Loucy (cell line): ENCODE results near the gene ORC3.

ENCODE experiments used
- H2AFZ ChIP-seq: fragments of 200-600 bp; sonication (generic); 2 replicates; pipeline ENCODE4 v1.6.0; 2016; ENCODE audit warnings: antibody characterized with exemption, mild to moderate bottlenecking, low read length, moderate library complexity
- H3F3A ChIP-seq: fragments of 200-600 bp; 2 replicates; pipeline ENCODE4 v1.6.0; 2016; ENCODE audit warnings: antibody characterized with exemption, low read depth, mild to moderate bottlenecking
- H3K27me3 ChIP-seq: fragments of 200-600 bp; sonication (generic); 2 replicates; pipeline ENCODE4 v1.6.1; 2014; ENCODE audit warnings: low read length, mild to moderate bottlenecking; ENCODE audit not compliant: insufficient read depth, poor library complexity, severe bottlenecking
- H3K36me3 ChIP-seq: fragments of 200-600 bp; sonication (generic); 2 replicates; pipeline ENCODE4 v1.6.1; 2016; ENCODE audit warnings: low read length; ENCODE audit not compliant: insufficient read depth
- H3K4me1 ChIP-seq: fragments of 200-600 bp; sonication (generic); 2 replicates; pipeline ENCODE4 v1.5.1; 2014; ENCODE audit warnings: low read length, mild to moderate bottlenecking; ENCODE audit not compliant: insufficient read depth, poor library complexity, severe bottlenecking
- H3K4me2 ChIP-seq: fragments of 200-600 bp; sonication (generic); 2 replicates; pipeline ENCODE4 v1.6.0; 2014; ENCODE audit warnings: antibody characterized with exemption, low read length, low read depth, mild to moderate bottlenecking; ENCODE audit not compliant: poor library complexity, severe bottlenecking
- H3K4me3 ChIP-seq: fragments of 200-600 bp; sonication (generic); 2 replicates; pipeline ENCODE4 v1.5.1; 2014; ENCODE audit warnings: low read length, mild to moderate bottlenecking, mixed read lengths; ENCODE audit not compliant: poor library complexity, severe bottlenecking
- H3K79me2 ChIP-seq: fragments of 200-600 bp; sonication (generic); 2 replicates; pipeline ENCODE4 v1.6.1; 2014; ENCODE audit warnings: low read length; ENCODE audit not compliant: insufficient read depth
- H3K9ac ChIP-seq: fragments of 200-600 bp; sonication (generic); 2 replicates; pipeline ENCODE4 v1.6.0; 2014; ENCODE audit warnings: mild to moderate bottlenecking, low read depth, low read length, moderate library complexity; ENCODE audit not compliant: poor library complexity, severe bottlenecking
- H3K9me2 ChIP-seq: fragments of 200-600 bp; sonication (generic); replicated peaks from 2 replicates; pipeline ENCODE4 v1.6.1; 2016; ENCODE audit warnings: low read depth, low read length, mixed read lengths
- H3K9me3 ChIP-seq: fragments of 200-600 bp; sonication (generic); 2 replicates; pipeline ENCODE4 v1.6.1; 2014; ENCODE audit warnings: mild to moderate bottlenecking, antibody characterized with exemption, low read length, low read depth; ENCODE audit not compliant: insufficient read depth
- H4K20me1 ChIP-seq: fragments of 200-600 bp; sonication (generic); 2 replicates; pipeline ENCODE4 v1.6.0; 2014; ENCODE audit warnings: antibody characterized with exemption, low read length, mild to moderate bottlenecking; ENCODE audit not compliant: insufficient read depth, poor library complexity, severe bottlenecking
- CTCF ChIP-seq: fragments of 200-600 bp; sonication (generic); conservative IDR thresholded peaks from 2 replicates; pipeline ENCODE4 v1.5.1; 2014; ENCODE audit warnings: mild to moderate bottlenecking, antibody characterized with exemption, low read length
- EZH2phosphoT487 ChIP-seq: fragments of 200-600 bp; IDR thresholded peaks from 2 replicates; pipeline ENCODE4 v1.6.1; 2018; ENCODE audit warnings: antibody characterized with exemption, mild to moderate bottlenecking, moderate library complexity, borderline replicate concordance

The ORC3 gene

GRCh38 chr6:87575423-87575822 is 14.5 kb upstream of the ORC3 start:
- no peaks in the 10 kb centered on the region for H3K9me3 ChIP-seq
- H3K4me2 ChIP-seq = peak overlapping the region; percentile 48
- H3K9ac ChIP-seq = no peak overlapping the region
- H3K27me3 ChIP-seq = no peaks in the 10 kb centered on the region
- H3F3A ChIP-seq = no peaks in the 10 kb centered on the region
- peaks cover 19% of the 10 kb centered on the region for H4K20me1 ChIP-seq
- no peaks in the 10 kb centered on the region for H3K36me3 ChIP-seq
- peaks cover 44% of the 10 kb centered on the region for H3K79me2 ChIP-seq
- no peak overlapping the region for H2AFZ ChIP-seq
- TF ChIP-seq CTCF (no peak), EZH2phosphoT487 (no peak)
- H3K9me2 ChIP-seq = no peaks in the 10 kb centered on the region
- peaks cover 21% of the 10 kb centered on the region for H3K4me1 ChIP-seq
- H3K4me3 ChIP-seq = no peak overlapping the region

GRCh38 chr6:87583822-87584221 is 6.1 kb upstream of the ORC3 start:
- H3K36me3 ChIP-seq = no peaks in the 10 kb centered on the region
- H3K27me3 ChIP-seq = no peaks in the 10 kb centered on the region
- H3K4me3 ChIP-seq = no peak overlapping the region
- no peak overlapping the region for H3K9ac ChIP-seq
- peaks cover 26% of the 10 kb centered on the region for H3K4me1 ChIP-seq
- peaks cover 59% of the 10 kb centered on the region for H3K79me2 ChIP-seq
- H2AFZ ChIP-seq = no peak overlapping the region
- H3K9me3 ChIP-seq = no peaks in the 10 kb centered on the region
- TF ChIP-seq EZH2phosphoT487 (no peak), CTCF (no peak)
- H3F3A ChIP-seq = no peaks in the 10 kb centered on the region
- H3K9me2 ChIP-seq = no peaks in the 10 kb centered on the region
- peaks cover 32% of the 10 kb centered on the region for H4K20me1 ChIP-seq
- H3K4me2 ChIP-seq = peak overlapping the region; percentile 36

DNA sequence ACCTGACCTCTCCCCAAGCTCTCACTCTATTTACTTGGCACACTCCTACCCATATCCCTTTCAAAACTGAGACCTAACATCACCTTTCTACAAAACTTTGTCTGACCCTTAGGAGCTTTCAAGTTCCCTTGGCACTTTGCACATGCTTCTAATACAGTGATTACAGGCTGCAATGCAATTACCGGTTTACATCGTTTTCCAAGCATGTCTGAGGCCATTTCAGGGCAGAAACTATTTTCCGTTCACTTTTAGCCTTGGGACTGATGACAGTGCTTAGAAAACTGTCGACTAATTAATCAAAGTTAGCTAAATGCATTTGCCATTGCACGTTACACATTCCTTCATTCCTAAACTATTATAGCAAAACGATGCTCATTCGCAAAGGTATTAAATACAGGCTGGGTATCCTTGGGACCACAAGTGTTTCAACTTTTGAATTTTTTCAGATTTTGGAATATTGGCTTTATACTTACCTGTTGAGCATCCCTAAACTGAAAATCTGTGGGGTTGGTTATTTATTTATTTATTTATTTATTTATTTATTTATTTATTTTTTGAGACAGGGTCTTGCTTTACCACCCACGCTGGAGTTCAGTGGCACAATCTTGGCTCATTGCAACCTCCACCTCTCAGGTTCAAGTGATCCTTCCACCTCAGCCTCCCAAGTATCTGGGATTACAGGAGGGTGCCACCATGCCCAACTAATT is 3.4 kb upstream of the ORC3 start:
- Histone ChIP-seq H3K4me3 (no peak overlapping the region), H3K27me3 (no peaks in the 10 kb centered on the region), H3K4me2 (peak overlapping the region; percentile 95), H3K9me2 (no peaks in the 10 kb centered on the region), H3K4me1 (peaks cover 43% of the 10 kb centered on the region), H3K79me2 (peaks cover 73% of the 10 kb centered on the region), H4K20me1 (peaks cover 25% of the 10 kb centered on the region), H2AFZ (no peak overlapping the region), H3K9ac (no peak overlapping the region), H3F3A (no peaks in the 10 kb centered on the region), H3K36me3 (no peaks in the 10 kb centered on the region), H3K9me3 (no peaks in the 10 kb centered on the region)
- TF ChIP-seq CTCF (no peak), EZH2phosphoT487 (no peak)
